Activated CD8-positive, alpha-beta T cell treated with anti-CD3 and anti-CD28 coated beads for 36 hours (primary cell): Measurements from ENCODE around the gene MYO6. TPM values are rescaled to one million over a fixed set of nuclear protein-coding genes. Genes with fewer than 3 reads are reported as not detected.

Experiments used
- ATAC-seq: fragments of 200-7000 bp; cut with Tn5 transposase; one replicate; pipeline ENCODE4 v1.10.0; 2021; ENCODE audit warnings: mild to moderate bottlenecking, moderate library complexity
- CTCF ChIA-PET: fragments of 350-600 bp; sonication (Branson Sonifier 250); formaldehyde crosslinking; loops from one replicate; lab custom pipeline; 2021; ENCODE audit warnings: antibody characterized with exemption; lab: Charles Lee
- POLR2A ChIA-PET: fragments of 350-600 bp; sonication (Branson Sonifier 250); formaldehyde crosslinking; loops from one replicate; lab custom pipeline; 2021; ENCODE audit warnings: antibody characterized with exemption; lab: Charles Lee
- DNase-seq: peaks from one replicate; pipeline ENCODE4 v3.0.0-alpha.2; 2020
- H3K27ac Mint-ChIP-seq: one replicate; pipeline ENCODE4 v1.8.0; 2021; ENCODE audit warnings: mild to moderate bottlenecking, mixed read lengths
- H3K27me3 Mint-ChIP-seq: one replicate; pipeline ENCODE4 v1.8.0; 2021; ENCODE audit warnings: mixed read lengths
- H3K36me3 Mint-ChIP-seq: one replicate; pipeline ENCODE4 v1.8.0; 2021; ENCODE audit warnings: low read depth, mixed read lengths
- H3K4me1 Mint-ChIP-seq: one replicate; pipeline ENCODE4 v1.8.0; 2021; ENCODE audit warnings: low read depth, mixed read lengths
- H3K4me3 Mint-ChIP-seq: one replicate; pipeline ENCODE4 v1.8.0; 2021; ENCODE audit warnings: mild to moderate bottlenecking, moderate library complexity, mixed read lengths
- H3K9me3 Mint-ChIP-seq: one replicate; pipeline ENCODE4 v1.8.0; 2021; ENCODE audit warnings: mixed read lengths
- CTCF ChIP-seq: fragments of 200-600 bp; IDR thresholded peaks from one replicate; pipeline ENCODE4 v1.8.0; 2022; ENCODE audit warnings: antibody characterized with exemption, mild to moderate bottlenecking
- intact Hi-C: fragments of 100-400 bp; cut with micrococcal nuclease; formaldehyde crosslinking; loops from one replicate; pipeline ENCODE4 v1.10.0; 2022
- total RNA-seq, 2 experiments: library from RNA; stranded (reverse); gene quantifications; one replicate each; pipeline ENCODE4 v1.2.3, GENCODE V29; 2021

Gene MYO6
- total RNA-seq, 2 experiments from 2014 or later: 1.4 TPM

- ATAC-seq (no peak), DNase-seq (no peak)
- intact Hi-C loops: no loop called here
- H3K4me1 Mint-ChIP-seq: no peaks in the 10 kb centered on the region
- ChIA-PET POLR2A (no interaction called here), CTCF (no interaction called here)
- H3K27me3 Mint-ChIP-seq: peaks cover 37% of the 10 kb centered on the region
- TF ChIP-seq CTCF: no peak
- no peak overlapping the region for H3K27ac Mint-ChIP-seq
- H3K4me3 Mint-ChIP-seq: no peak overlapping the region
- H3K36me3 Mint-ChIP-seq: no peaks in the 10 kb centered on the region
- no peaks in the 10 kb centered on the region for H3K9me3 Mint-ChIP-seq
Observed at GRCh38 chr6:75761489-75761888, 12.4 kb downstream of the MYO6 start.

GRCh38 chr6:75762063-75762462 lies 13.0 kb downstream of the MYO6 start:
- ATAC-seq (no peak), DNase-seq (no peak)
- Mint-ChIP-seq H3K27ac (no peak overlapping the region), H3K36me3 (no peaks in the 10 kb centered on the region), H3K27me3 (peaks cover 36% of the 10 kb centered on the region), H3K4me3 (no peak overlapping the region), H3K4me1 (no peaks in the 10 kb centered on the region), H3K9me3 (no peaks in the 10 kb centered on the region)
- no peak for TF ChIP-seq CTCF
- CTCF ChIA-PET: no interaction called here
- intact Hi-C loops: no loop called here
- POLR2A ChIA-PET: no interaction called here

GRCh38 chr6:75766387-75766786 lies 17.3 kb downstream of the MYO6 start:
- intact Hi-C loops: no loop called here
- H3K9me3 Mint-ChIP-seq: no peaks in the 10 kb centered on the region
- no peak overlapping the region for H3K4me3 Mint-ChIP-seq
- DNase-seq (no peak), ATAC-seq (no peak)
- H3K27me3 Mint-ChIP-seq: peaks cover 12% of the 10 kb centered on the region
- ChIA-PET POLR2A (no interaction called here), CTCF (no interaction called here)
- TF ChIP-seq CTCF: no peak
- no peak overlapping the region for H3K27ac Mint-ChIP-seq
- H3K36me3 Mint-ChIP-seq: no peaks in the 10 kb centered on the region
- no peaks in the 10 kb centered on the region for H3K4me1 Mint-ChIP-seq

- Mint-ChIP-seq H3K4me3 (no peak overlapping the region), H3K9me3 (no peaks in the 10 kb centered on the region), H3K27ac (no peak overlapping the region), H3K4me1 (no peaks in the 10 kb centered on the region), H3K36me3 (no peaks in the 10 kb centered on the region), H3K27me3 (no peaks in the 10 kb centered on the region)
- ChIA-PET CTCF (no interaction called here), POLR2A (no interaction called here)
- ATAC-seq: no peak
- no peak for DNase-seq
- no peak for TF ChIP-seq CTCF
- intact Hi-C loops: no loop called here
Observed at GRCh38 chr6:75770844-75771243, 21.8 kb downstream of the MYO6 start.

GRCh38 chr6:75775219-75775618 lies 26.2 kb downstream of the MYO6 start:
- ChIA-PET CTCF (no interaction called here), POLR2A (no interaction called here)
- DNase-seq: no peak
- Mint-ChIP-seq H3K27ac (no peak overlapping the region), H3K4me3 (no peak overlapping the region), H3K4me1 (no peaks in the 10 kb centered on the region), H3K27me3 (no peaks in the 10 kb centered on the region), H3K9me3 (no peaks in the 10 kb centered on the region), H3K36me3 (no peaks in the 10 kb centered on the region)
- no peak for ATAC-seq
- no peak for TF ChIP-seq CTCF
- intact Hi-C loops: no loop called here
